Type B pancreatic cell (in vitro differentiated cells): ENCODE results near the gene PGS1. TPM values are rescaled to one million over a fixed set of nuclear protein-coding genes. Genes with fewer than 3 reads are reported as not detected.

Experiments
- DNase-seq: peaks from one replicate; pipeline ENCODE4 v3.0.0; 2021; ENCODE audit warnings: mixed read lengths; ENCODE audit not compliant: unreplicated experiment; ENCODE audit errors: extremely low spot score
- H3K27ac Mint-ChIP-seq: 2 replicates; pipeline ENCODE4 v1.8.0; 2021; ENCODE audit warnings: mild to moderate bottlenecking, mixed read lengths
- H3K27me3 Mint-ChIP-seq: 2 replicates; pipeline ENCODE4 v1.8.0; 2021; ENCODE audit warnings: mixed read lengths
- H3K36me3 Mint-ChIP-seq: 2 replicates; pipeline ENCODE4 v1.8.0; 2021; ENCODE audit warnings: mixed read lengths
- H3K4me1 Mint-ChIP-seq: one replicate; pipeline ENCODE4 v1.8.0; 2021; ENCODE audit warnings: mixed read lengths; ENCODE audit not compliant: unreplicated experiment
- H3K4me3 Mint-ChIP-seq: 2 replicates; pipeline ENCODE4 v1.8.0; 2021; ENCODE audit warnings: mild to moderate bottlenecking, mixed read lengths
- H3K9me3 Mint-ChIP-seq: 2 replicates; pipeline ENCODE4 v1.8.0; 2021; ENCODE audit warnings: mixed read lengths
- CTCF ChIP-seq: fragments of 200-600 bp; sonication (generic); conservative IDR thresholded peaks from 2 replicates; pipeline ENCODE4 v1.5.0; 2021; ENCODE audit warnings: antibody characterized with exemption, mild to moderate bottlenecking
- total RNA-seq: library from RNA; stranded (reverse); gene quantifications from 2 replicates; pipeline ENCODE4 v1.2.1, GENCODE V29; 2021; ENCODE audit warnings: low replicate concordance

Gene PGS1
- total RNA-seq, 1 donor from 2014 or later, result 54.8 TPM

- Mint-ChIP-seq H3K27ac (no peak overlapping the region), H3K4me3 (no peak overlapping the region), H3K9me3 (no peaks in the 10 kb centered on the region), H3K4me1 (peaks cover 5% of the 10 kb centered on the region), H3K27me3 (no peaks in the 10 kb centered on the region), H3K36me3 (peaks cover 3% of the 10 kb centered on the region)
- no peak for TF ChIP-seq CTCF
- no peak for DNase-seq
Measured at GRCh38 chr17:78429618-78429995, 51.2 kb downstream of the PGS1 start.

- H3K27me3 Mint-ChIP-seq, result peaks cover 2% of the 10 kb centered on the region
- peaks cover 3% of the 10 kb centered on the region for H3K36me3 Mint-ChIP-seq
- H3K4me3 Mint-ChIP-seq, result no peak overlapping the region
- H3K4me1 Mint-ChIP-seq, result peaks cover 7% of the 10 kb centered on the region
- DNase-seq, result no peak
- no peak for TF ChIP-seq CTCF
- H3K27ac Mint-ChIP-seq, result no peak overlapping the region
- no peaks in the 10 kb centered on the region for H3K9me3 Mint-ChIP-seq
Measured at GRCh38 chr17:78430892-78431691, 52.6 kb downstream of the PGS1 start.

- H3K4me3 Mint-ChIP-seq, result no peak overlapping the region
Measured at GRCh38 chr17:78431692-78431958, 53.2 kb downstream of the PGS1 start.

GRCh38 chr17:78432226-78433012 lies 54.0 kb downstream of the PGS1 start:
- peaks cover 7% of the 10 kb centered on the region for H3K4me1 Mint-ChIP-seq
- peaks cover 3% of the 10 kb centered on the region for H3K36me3 Mint-ChIP-seq
- DNase-seq, result no peak
- peaks cover 3% of the 10 kb centered on the region for H3K27me3 Mint-ChIP-seq
- no peak overlapping the region for H3K27ac Mint-ChIP-seq
- H3K4me3 Mint-ChIP-seq, result no peak overlapping the region
- no peak for TF ChIP-seq CTCF
- H3K9me3 Mint-ChIP-seq, result no peaks in the 10 kb centered on the region

More at GRCh38 chr17:78431692-78431958, 53.2 kb downstream of the PGS1 start:
- Mint-ChIP-seq H3K9me3 (no peaks in the 10 kb centered on the region), H3K27me3 (peaks cover 3% of the 10 kb centered on the region), H3K36me3 (peaks cover 3% of the 10 kb centered on the region), H3K27ac (no peak overlapping the region), H3K4me1 (peaks cover 7% of the 10 kb centered on the region)
- no peak for DNase-seq
- TF ChIP-seq CTCF, result no peak

DNA sequence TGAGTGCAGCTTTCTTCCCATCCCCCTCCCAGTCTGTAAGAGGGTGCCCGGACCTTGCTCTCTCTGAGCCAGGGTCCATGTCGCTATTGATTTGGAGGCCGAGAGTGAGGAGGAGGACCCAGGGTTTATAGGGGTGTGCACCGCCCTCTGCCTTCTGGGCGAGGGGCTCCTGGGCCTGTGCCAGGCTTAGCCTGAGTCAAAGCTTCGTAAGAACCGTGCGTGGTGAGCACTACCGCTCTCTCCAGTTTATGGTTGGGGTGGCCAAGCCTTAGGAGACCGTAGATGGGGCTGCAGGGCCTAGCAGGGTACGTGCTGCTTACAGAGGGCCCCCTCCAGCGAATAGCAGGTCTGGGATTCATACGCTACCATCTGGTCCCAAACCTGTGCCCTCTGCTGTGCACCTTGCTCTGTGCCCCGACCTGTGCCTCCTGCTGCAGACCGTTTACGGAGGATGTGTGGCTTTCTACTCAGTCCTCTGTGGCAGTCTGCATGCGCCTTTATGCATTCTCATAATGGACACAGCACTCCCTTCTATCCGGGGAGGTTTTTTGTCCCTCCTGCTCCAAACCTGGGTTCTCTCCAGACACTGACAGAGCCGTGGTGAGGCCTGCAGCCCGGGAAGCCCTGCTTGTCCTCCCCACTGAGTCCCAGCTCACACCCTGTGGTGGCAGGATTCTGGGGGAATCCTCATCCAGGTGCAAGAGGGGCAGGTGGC lies 54.7 kb downstream of the PGS1 start:
- no peak for TF ChIP-seq CTCF
- Mint-ChIP-seq H3K27ac (no peak overlapping the region), H3K4me3 (no peak overlapping the region), H3K36me3 (peaks cover 3% of the 10 kb centered on the region), H3K27me3 (peaks cover 3% of the 10 kb centered on the region), H3K9me3 (no peaks in the 10 kb centered on the region), H3K4me1 (peaks cover 7% of the 10 kb centered on the region)
- no peak for DNase-seq
